Umbilical cord (tissue), 2 donors: ENCODE data around the gene SPP1. TPM values are rescaled to one million over a fixed set of nuclear protein-coding genes. Genes with fewer than 3 reads are reported as not detected.
"Not testable (repeated sequence)": the region's sequence is repeated elsewhere in the genome, so short reads cannot be mapped to it uniquely, and the experiment has no call there.

Source experiments
- DNase-seq: peaks from one replicate; pipeline ENCODE4 v3.0.0-alpha.2; 2015; ENCODE audit warnings: low spot score
- total RNA-seq: library from RNA; depleted of rRNA; stranded (reverse); fragments of >200 nt; gene quantifications from one replicate; pipeline ENCODE4 v1.2.3, GENCODE V29; 2014; ENCODE audit warnings: low replicate concordance; ENCODE audit not compliant: insufficient read depth

The SPP1 gene
- total RNA-seq, 1 donor from 2014 or later, result 1,479 TPM

GRCh38 chr4:87986508-87986907, 11.0 kb downstream of the SPP1 start:
- DNase-seq, result no peak

DNA sequence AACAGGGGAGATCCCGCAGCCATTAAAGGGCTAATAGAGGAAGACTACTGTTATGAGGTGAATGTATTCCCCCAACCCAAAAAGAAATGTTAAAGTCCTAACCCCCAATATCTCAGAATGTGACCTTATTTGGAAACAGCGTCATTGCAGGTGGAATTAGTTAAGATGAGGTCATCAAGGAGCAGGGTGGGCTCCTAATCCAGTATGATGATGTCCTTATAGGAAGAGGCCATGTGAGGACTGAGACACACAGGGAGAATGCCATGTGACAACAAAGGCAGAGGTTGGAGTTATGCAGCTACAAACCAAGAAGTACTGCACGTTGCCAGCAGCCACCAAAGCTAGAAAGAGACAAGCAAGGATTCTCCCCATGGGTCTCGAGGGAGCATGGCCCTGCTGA, 14.3 kb downstream of the SPP1 start:
- DNase-seq, result no peak

- DNase-seq, result no peak
Measured at GRCh38 chr4:87995435-87995834, 19.9 kb downstream of the SPP1 start.

GRCh38 chr4:87999191-87999691, 23.7 kb downstream of the SPP1 start:
- not testable (repeated sequence) for DNase-seq

DNA sequence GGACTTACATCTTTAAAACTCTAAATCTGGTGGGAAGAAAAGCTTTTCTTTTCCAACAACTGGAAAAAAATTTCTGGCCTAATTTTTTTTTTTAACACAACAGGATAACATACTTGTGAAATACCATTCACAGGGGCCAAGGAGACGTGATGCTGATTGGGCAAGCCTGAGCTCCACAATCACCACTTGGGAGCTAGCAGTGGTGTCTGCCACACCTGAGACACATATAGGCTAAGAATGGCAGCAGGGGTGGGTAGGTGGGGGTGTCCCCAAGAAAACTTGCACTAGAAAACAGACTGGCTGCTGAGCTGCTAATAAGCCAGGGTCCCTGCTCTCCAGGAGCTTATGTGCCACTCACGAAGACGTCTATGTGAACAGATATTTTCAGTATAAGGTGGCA, 26.4 kb downstream of the SPP1 start:
- DNase-seq, result no peak

DNA sequence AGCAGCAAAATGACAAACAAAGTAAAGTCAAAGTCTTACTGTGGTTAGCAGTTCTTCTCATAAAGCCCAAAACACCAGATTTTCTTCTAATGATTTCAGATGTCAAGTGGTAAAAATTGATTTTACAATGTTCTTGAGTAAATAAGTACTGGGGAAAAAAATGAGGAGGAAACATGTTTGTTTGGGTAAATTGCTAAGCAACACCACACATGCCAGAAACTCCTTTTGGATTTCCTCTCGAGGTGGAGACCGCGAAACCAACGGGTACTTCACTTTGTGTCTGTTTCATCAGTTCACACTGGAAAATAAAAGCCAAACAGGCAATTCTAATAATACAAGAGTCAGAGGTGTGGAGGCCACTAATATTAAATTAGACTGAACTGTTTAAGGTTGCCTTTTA, 27.3 kb downstream of the SPP1 start:
- DNase-seq, result no peak

DNA sequence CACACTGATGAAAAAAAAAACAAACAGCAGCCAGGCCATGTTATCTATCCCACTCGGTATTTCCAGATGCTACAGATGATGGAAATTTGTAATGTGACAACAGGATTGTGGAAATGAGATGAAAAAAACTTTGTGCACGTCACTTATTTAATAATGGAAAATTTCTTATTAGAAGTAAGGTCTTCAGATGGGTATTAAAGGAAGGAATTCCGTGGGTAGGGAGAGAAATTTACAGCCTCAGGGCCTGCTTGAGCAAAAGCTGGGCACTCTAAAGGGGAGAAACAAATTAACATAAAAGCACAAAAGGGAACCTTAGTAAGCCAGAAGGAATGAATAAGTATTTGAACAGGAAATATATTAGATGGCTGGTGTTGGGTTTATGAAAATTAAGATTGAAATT, 27.7 kb downstream of the SPP1 start:
- DNase-seq, result no peak

DNA sequence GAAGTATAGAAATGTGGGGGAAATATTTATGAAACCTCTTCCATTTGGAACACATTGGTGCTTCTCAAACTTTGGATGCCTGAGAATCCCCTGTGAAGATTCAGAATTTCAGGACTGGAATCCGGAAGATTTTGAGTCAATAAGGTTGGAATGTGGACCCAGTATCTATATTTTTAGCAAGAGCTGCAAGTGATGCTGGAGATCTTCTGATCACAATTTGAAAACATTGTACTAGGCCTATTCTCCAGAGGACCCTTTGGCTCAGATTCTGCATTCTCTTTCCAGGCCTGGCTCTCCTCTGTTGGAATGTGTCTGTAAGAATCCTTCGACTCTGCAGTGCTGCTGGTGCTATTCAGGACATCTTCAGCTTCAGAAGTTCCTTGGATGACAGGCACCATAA, 29.6 kb downstream of the SPP1 start:
- peak; percentile 30 for DNase-seq

DNA sequence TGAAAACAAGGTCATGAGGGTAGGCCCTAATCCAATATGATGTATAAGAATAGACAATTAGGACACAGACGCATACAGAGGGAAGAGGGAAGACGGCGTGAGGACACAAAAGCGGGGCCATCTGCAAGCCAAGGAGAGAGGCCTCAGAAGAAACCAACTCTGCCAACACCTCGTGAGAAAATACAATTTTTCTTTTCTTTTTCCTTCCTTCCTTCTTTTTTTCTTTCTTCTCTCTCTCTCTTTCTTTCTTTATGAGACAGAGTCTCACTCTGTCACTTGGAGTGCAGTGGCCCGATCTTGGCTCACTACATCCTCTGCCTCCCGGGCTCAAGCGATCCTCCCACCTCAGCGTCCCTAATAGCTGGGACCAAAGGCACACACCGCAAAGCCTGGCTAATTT, 30.4 kb downstream of the SPP1 start:
- no peak for DNase-seq

DNA sequence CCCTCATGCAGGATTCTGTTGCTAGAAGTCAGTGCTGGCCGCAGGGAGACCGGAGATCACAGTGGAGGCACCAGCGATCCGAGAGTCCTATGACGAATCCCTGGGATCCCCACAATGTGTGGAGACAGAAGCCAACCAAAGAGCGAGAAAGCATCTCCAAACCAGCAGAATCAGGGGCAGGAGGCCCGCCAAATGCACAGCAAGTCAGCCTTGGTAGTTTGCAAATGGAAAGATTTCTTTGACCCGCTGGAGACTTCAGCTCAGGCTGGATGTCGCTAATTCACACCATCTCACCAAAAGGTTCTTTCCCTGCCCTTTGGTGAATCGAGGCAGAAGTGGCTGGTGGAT, 31.4 kb downstream of the SPP1 start:
- no peak for DNase-seq

DNA sequence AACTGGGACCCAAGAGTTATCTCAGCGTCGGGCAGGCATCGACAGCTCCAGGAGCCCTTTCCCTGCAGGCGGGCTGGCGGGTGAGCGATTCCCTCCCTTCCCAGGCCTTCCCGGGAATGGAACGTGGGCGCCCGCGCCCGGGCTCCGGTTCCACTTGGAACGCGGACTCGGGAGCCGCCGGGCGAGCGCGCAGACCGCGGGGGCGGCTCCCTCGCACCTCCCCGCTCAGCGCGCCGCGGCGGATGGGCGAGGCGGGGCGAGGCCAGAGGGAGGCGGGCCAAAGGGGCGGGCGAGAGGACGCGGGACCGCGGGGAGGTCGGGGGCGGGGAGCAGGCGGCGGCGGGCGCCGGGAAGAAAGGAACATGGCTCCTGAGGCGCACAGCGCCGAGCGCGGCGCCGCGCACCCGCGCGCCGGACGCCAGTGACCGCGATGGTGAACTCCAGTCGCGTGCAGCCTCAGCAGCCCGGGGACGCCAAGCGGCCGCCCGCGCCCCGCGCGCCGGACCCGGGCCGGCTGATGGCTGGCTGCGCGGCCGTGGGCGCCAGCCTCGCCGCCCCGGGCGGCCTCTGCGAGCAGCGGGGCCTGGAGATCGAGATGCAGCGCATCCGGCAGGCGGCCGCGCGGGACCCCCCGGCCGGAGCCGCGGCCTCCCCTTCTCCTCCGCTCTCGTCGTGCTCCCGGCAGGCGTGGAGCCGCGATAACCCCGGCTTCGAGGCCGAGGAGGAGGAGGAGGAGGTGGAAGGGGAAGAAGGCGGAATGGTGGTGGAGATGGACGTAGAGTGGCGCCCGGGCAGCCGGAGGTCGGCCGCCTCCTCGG, 32.0 kb downstream of the SPP1 start, which contains the start of gene PKD2:
TSS of gene PKD2 (plus strand) at position 332 of the 818 bp plus-strand sequence. CDS start at position 431, 99 bp downstream.
- DNase-seq, result peak; percentile 88

DNA sequence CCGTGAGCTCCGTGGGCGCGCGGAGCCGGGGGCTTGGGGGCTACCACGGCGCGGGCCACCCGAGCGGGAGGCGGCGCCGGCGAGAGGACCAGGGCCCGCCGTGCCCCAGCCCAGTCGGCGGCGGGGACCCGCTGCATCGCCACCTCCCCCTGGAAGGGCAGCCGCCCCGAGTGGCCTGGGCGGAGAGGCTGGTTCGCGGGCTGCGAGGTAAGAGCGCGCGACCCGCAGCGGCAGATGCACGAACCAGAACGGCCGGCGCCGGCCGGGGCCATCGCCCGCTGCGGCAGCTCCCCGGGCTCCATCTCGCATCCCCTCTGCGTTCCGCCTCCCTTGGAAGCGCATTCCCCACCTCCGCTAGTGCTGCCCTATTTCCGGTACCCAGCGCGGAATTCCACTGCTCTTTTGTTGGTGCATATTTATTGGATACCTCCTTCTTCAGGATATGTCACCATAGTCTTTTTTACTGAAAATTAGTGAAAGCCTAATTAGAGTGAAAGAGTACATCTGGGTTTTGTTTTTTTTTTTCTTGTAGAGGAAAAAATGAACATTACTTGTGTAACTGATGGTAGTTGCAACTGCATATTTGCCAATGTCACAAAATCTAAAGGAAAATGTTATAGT, 32.7 kb downstream of the SPP1 start:
- DNase-seq, result peak; percentile 66

GRCh38 chr4:88008743-88009171, 33.2 kb downstream of the SPP1 start:
- peak; percentile 34 for DNase-seq

- no peak for DNase-seq
Measured at GRCh38 chr4:88009871-88010270, 34.4 kb downstream of the SPP1 start.

DNA sequence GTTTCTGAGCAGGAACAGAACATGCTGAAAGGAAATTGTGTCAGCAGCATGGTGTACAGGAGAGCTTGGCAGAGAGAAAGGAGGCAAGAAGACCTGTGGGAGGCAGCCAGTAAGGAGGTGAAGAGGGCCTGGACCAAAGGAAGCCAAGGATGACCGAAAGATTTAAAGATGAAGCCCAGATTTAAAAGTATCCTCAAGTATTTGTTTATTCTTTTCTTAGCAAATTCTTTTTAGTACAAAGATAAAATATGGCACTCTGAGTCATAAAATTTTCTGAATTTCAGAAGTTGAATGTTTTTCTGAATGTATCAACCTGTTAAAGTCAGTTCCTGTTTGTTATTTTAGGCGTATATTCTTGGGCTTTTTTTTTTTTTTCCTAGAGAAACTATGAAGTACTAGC, 35.5 kb downstream of the SPP1 start:
- no peak for DNase-seq

- DNase-seq, result no peak
Measured at GRCh38 chr4:88012647-88013046, 37.1 kb downstream of the SPP1 start.

GRCh38 chr4:88014386-88014905, 38.9 kb downstream of the SPP1 start:
- no peak for DNase-seq

GRCh38 chr4:88015659-88016295, 40.3 kb downstream of the SPP1 start:
- DNase-seq, result no peak

DNA sequence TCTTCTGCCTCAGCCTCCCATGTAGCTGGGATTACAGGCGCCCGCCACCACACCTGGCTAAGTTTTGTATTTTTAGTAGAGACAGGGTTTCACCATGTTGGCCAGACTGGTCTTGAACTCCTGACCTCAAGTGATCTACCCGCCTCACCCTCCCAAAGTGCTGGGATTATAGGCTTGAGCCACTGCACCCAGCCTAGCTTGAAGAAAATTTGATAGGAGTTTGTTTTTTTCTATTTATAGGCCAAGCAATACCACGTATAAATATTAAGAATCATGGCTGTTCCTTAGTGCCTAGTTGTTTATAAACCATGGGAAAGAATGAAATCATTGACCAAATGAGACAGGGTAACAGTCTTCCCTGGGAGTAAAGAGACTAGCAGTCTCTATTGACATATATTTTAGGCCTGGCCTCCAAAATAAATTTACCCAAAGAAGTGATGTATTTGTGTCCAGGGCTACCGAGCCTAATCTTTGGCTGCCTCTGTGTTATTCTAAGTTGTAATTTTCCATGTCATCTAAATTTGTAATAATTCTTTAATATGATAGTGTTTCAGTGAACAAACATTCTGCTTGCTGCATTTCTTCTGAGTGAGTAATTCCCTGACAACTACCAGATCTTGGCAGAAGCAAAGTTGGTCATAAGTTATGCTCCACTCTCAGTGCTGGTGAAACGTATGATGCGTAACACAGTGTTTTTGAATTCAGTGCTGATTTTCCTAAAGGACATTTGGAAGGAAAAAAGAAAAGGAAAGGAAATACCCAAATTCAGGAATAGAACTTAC, 42.2 kb downstream of the SPP1 start:
- peak; percentile 96 for DNase-seq

DNA sequence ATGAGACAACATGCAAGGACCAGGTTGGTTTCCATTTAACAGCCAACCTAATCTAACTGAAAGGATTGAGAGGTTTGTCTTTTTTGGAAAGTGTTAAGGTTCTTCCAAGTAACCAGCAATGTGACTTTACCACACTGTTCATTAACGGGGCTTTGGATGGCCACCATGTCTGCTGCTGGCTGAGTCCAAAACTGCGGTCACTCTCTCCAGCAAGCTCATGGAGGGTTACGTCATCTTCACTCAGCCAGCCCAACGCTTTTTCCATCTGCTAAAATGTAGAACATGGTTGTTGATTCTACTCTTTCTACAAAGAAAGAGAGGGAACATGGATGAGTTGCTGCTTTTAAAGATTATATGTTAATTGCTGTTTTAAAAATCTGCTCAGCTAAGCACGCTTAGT, 43.0 kb downstream of the SPP1 start:
- DNase-seq, result peak; percentile 11

- DNase-seq, result no peak
Measured at GRCh38 chr4:88021824-88022223, 46.3 kb downstream of the SPP1 start.
